ENCODE measurements around the gene PPFIBP2.

DNA sequence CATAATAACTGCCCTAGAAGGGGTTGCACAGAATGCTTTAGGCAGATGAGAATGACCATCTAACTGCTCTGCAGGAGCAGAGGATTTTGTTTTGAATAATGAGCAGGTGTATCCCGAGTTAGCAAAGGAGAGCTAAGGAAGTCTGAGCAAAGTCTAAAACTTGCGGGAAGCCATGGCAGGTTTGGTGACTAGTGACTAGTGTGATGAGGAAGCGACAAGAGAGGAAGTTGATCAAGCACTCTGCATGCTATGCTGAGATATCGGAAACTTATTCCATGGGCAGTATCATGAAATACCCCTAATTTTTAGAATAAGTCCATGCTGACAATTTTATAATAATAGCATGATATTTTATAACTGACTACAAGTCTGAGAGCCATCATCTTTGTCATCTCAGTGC is 15.6 kb upstream of the PPFIBP2 start:
- TF ChIP-seq, protein P1, sequence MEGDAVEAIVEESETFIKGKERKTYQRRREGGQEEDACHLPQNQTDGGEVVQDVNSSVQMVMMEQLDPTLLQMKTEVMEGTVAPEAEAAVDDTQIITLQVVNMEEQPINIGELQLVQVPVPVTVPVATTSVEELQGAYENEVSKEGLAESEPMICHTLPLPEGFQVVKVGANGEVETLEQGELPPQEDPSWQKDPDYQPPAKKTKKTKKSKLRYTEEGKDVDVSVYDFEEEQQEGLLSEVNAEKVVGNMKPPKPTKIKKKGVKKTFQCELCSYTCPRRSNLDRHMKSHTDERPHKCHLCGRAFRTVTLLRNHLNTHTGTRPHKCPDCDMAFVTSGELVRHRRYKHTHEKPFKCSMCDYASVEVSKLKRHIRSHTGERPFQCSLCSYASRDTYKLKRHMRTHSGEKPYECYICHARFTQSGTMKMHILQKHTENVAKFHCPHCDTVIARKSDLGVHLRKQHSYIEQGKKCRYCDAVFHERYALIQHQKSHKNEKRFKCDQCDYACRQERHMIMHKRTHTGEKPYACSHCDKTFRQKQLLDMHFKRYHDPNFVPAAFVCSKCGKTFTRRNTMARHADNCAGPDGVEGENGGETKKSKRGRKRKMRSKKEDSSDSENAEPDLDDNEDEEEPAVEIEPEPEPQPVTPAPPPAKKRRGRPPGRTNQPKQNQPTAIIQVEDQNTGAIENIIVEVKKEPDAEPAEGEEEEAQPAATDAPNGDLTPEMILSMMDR (IDR thresholded peaks at IDR 0.05): no peak
- TF ChIP-seq POLR2A (IDR thresholded peaks at IDR 0.05): no peak

Measured in esophagus squamous epithelium (tissue), 4 donors.